ENCODE data around the gene TSPO2.

TSPO2 gene

GRCh38 chr6:41058783-41059181 lies 16.5 kb downstream of the TSPO2 start:
- TF ChIP-seq EZH2 (IDR thresholded peaks at IDR 0.05; ENCODE audit: borderline replicate concordance, low read depth, low read length, severe bottlenecking) (no peak), CTCF (IDR thresholded peaks at IDR 0.05; ENCODE audit: borderline replicate concordance, extremely low read depth, low read length, poor library complexity, severe bottlenecking) (no peak)
- no peak for ATAC-seq (ENCODE audit: insufficient read depth, low read depth)
- no peak overlapping the region for H2AFZ ChIP-seq (ENCODE audit: low read depth, low read length)

GRCh38 chr6:41059556-41059955 lies 17.3 kb downstream of the TSPO2 start:
- TF ChIP-seq CTCF (IDR thresholded peaks at IDR 0.05; ENCODE audit: borderline replicate concordance, extremely low read depth, low read length, poor library complexity, severe bottlenecking), result no peak
- no peak for TF ChIP-seq EZH2 (IDR thresholded peaks at IDR 0.05; ENCODE audit: borderline replicate concordance, low read depth, low read length, severe bottlenecking)
- Histone ChIP-seq H3K4me1 (ENCODE audit: insufficient read depth, low read length) (no peaks in the 10 kb centered on the region), H3K27me3 (ENCODE audit: insufficient read depth, low read length, poor library complexity) (no peaks in the 10 kb centered on the region), H2AFZ (ENCODE audit: low read depth, low read length) (no peak overlapping the region), H3K27ac (ENCODE audit: low read length) (no peak overlapping the region), H3K4me3 (ENCODE audit: low read depth in 1 of 2, low read length in 2 of 2) (no peak overlapping the region), H3K4me2 (ENCODE audit: insufficient read depth, low read length) (no peak overlapping the region), H3K9ac (ENCODE audit: low read depth, low read length) (no peak overlapping the region), H3K36me3 (ENCODE audit: insufficient read depth, low read length) (peaks cover 22% of the 10 kb centered on the region), H4K20me1 (ENCODE audit: insufficient read depth, low read length) (no peaks in the 10 kb centered on the region), H3K79me2 (ENCODE audit: insufficient read depth, low read length) (no peaks in the 10 kb centered on the region), H3K9me3 (ENCODE audit: insufficient read depth, low read length, severe bottlenecking) (no peaks in the 10 kb centered on the region)
- DNase-seq, result no peak
- no peak for ATAC-seq (ENCODE audit: insufficient read depth, low read depth)

More at GRCh38 chr6:41058783-41059181, 16.5 kb downstream of the TSPO2 start:
- Histone ChIP-seq H3K27me3 (ENCODE audit: insufficient read depth, low read length, poor library complexity) (no peaks in the 10 kb centered on the region), H3K4me1 (ENCODE audit: insufficient read depth, low read length) (no peaks in the 10 kb centered on the region), H3K79me2 (ENCODE audit: insufficient read depth, low read length) (no peaks in the 10 kb centered on the region), H3K9ac (ENCODE audit: low read depth, low read length) (no peak overlapping the region), H3K4me3 (ENCODE audit: low read depth in 1 of 2, low read length in 2 of 2) (no peak overlapping the region), H4K20me1 (ENCODE audit: insufficient read depth, low read length) (no peaks in the 10 kb centered on the region), H3K36me3 (ENCODE audit: insufficient read depth, low read length) (peaks cover 14% of the 10 kb centered on the region; the same call in 1 of the 2 replicates), H3K4me2 (ENCODE audit: insufficient read depth, low read length) (no peak overlapping the region), H3K9me3 (ENCODE audit: insufficient read depth, low read length, severe bottlenecking) (no peaks in the 10 kb centered on the region), H3K27ac (ENCODE audit: low read length) (no peak overlapping the region)
- DNase-seq, result no peak

- H3K9me3 ChIP-seq (ENCODE audit: insufficient read depth, low read length, severe bottlenecking), result no peaks in the 10 kb centered on the region
- peaks cover 39% of the 10 kb centered on the region for H3K36me3 ChIP-seq (ENCODE audit: insufficient read depth, low read length)
- ATAC-seq (ENCODE audit: insufficient read depth, low read depth) (no peak), DNase-seq (no peak)
- no peaks in the 10 kb centered on the region for H3K4me1 ChIP-seq (ENCODE audit: insufficient read depth, low read length)
- no peak overlapping the region for H3K4me2 ChIP-seq (ENCODE audit: insufficient read depth, low read length)
- H3K9ac ChIP-seq (ENCODE audit: low read depth, low read length), result no peak overlapping the region
- no peaks in the 10 kb centered on the region for H4K20me1 ChIP-seq (ENCODE audit: insufficient read depth, low read length)
- H3K27ac ChIP-seq (ENCODE audit: low read length), result no peak overlapping the region
- H2AFZ ChIP-seq (ENCODE audit: low read depth, low read length), result no peak overlapping the region
- H3K4me3 ChIP-seq (ENCODE audit: low read depth in 1 of 2, low read length in 2 of 2), result no peak overlapping the region
- H3K79me2 ChIP-seq (ENCODE audit: insufficient read depth, low read length), result no peaks in the 10 kb centered on the region
- TF ChIP-seq CTCF (IDR thresholded peaks at IDR 0.05; ENCODE audit: borderline replicate concordance, extremely low read depth, low read length, poor library complexity, severe bottlenecking), result no peak
- TF ChIP-seq EZH2 (IDR thresholded peaks at IDR 0.05; ENCODE audit: borderline replicate concordance, low read depth, low read length, severe bottlenecking), result no peak
- no peaks in the 10 kb centered on the region for H3K27me3 ChIP-seq (ENCODE audit: insufficient read depth, low read length, poor library complexity)
These were observed 19.0 kb downstream of the TSPO2 start for GRCh38 chr6:41061196-41061726.
